GM19324 (cell line): ENCODE measurements around the gene TFG.

Source experiments
- ATAC-seq: cut with Tn5 transposase; IDR thresholded peaks from one replicate; pipeline ENCODE4 v1.9.1; 2021; ENCODE audit warnings: mild to moderate bottlenecking, moderate library complexity; ENCODE audit not compliant: unreplicated experiment, low FRiP score

TFG gene

DNA sequence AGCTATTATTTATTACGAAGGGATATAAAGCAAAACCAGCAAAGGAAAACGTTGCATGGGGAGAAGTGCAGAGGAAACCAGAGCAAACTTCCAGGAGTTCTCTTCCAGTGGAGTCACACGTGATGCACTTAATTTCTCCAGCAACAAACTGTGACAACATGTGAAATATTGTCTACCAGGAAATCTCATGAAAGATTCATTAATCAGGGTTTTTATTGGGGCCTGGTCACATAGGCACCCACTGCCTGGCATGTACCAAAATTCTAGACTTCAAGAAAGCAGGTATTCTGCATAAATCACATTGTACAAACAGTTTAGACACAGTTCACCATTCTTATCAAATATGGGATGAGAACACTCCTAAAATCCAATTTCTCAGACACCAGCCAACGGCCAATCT lies 5.4 kb upstream of the TFG start:
- no peak for ATAC-seq

DNA sequence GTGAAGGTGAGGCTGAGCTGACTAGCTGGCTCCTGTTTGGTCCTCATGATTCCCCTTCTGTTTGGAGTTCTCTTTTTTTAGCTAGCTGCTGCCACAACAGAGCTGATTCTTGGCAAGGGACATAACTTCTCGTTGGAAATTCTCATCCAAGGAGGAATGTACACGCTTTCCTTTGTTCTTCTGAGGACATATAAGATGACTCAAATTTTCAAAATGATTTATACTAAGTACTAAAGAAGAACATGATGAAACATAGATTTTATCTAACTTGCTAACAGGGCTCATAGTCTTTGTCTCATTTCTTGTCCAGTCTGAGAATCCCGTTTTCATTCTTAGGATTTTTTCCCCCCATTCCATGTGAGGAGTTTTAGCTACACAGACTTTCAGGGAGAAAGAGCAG lies 2.9 kb upstream of the TFG start:
- ATAC-seq = no peak

DNA sequence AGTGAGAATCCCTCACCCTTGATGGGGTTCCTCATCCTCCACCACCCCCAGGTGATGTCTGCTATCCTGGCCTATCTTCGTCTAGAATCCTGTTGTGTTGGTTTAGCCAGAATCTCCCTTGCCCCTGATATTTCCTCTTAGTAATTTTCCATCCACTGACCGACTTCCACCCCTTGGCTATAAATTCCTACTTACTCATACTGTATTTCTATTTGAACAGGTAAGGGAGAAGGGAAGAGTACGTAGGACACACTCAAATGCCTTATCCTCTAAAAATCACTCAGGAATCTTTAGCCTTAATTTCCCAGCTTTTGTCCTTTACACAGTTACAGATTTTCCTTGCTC lies 678 bp upstream of the TFG start:
- ATAC-seq = no peak

DNA sequence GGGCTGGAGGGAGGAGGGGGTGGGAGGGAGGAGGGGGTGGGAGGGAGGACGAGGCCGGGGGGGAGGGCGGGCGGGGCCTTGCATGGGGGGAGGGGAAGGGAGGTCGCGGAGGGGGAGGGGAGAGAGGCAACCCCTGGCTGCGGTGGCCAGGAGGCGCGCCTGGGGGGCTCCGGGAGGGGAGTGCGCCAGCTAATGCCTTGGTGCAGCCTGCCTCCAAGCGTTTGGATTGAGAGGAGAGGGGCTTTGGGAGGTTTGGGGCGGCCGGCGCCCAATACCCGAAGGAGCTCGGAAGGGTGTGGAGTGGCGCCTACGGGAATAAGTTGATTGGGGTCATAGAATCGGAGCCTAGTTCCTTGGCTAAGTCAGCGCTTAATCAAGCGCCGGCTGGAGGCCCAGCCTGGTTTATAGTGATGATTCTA lies 557 bp downstream of the TFG start:
- ATAC-seq = no peak

DNA sequence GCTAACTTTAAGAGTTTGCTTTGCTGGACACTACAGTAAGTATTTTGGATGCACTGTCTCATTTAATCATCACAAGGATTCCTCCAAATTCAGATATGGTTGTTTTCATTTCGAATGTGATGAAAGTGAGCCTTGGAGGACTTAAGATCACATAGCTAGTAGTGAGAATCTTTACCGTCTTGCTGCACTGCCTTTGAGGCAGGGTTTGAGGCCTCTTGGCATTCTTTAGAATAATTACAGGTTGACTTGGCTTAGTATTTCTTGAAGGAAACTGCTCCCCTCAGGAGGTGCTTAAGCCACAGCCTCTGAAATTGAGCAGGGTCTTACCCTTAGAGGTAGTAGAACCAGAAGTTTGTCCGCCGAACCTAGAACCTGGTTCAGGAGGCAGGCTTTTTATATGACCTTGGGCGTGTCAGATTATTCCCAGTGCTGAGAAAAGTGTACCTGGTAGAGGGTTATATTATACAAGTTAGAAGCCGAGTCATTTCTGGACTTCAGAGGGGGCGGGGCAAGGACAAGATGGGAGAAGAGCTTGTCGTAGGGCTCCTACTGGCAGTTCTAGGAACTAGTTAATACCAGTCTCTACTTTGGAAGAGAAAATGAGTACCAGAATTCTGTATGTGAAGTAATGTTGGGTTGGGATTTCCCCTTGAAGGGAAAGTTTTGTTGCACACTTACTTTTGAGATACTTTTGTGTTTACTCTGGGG lies 1.1 kb downstream of the TFG start:
- ATAC-seq = no peak

DNA sequence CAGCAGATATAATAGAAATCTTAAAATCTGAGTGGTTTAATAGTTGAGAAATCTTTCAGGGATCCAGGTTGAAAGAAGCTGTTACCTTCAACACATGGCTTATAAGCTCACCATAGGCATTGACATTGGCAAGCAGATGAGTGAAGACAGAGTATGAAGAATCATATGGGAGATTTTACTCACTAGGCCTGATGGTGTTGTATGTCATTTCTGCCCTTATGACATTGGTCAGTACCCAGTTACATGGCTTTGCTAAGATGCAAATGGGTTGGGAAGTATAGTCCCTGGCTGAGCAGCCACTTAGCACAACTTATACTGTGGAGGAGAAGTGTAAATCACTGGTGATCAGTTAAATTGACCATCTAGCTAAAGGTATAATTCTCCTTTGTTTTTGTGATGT lies 5.9 kb downstream of the TFG start:
- ATAC-seq = no peak

DNA sequence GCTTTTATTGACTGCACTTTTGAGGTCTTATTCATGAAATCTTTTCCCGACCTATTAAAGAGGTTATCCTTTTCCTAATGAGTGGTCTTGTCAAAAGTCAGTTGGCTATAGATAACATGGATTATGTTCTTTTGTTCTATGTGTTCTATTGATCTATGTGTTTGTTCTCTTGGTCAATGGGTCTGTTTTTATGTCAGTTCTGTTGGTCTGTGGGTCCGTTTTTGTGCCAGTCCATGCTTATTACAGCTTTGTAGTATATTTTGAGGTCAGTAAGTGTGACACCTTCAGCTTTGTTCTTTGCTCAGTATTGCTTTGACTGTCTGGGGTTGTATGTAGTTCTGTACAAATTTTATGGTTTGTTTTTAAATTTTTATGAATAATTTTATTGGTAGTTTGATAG lies 7.8 kb downstream of the TFG start:
- ATAC-seq = no peak

DNA sequence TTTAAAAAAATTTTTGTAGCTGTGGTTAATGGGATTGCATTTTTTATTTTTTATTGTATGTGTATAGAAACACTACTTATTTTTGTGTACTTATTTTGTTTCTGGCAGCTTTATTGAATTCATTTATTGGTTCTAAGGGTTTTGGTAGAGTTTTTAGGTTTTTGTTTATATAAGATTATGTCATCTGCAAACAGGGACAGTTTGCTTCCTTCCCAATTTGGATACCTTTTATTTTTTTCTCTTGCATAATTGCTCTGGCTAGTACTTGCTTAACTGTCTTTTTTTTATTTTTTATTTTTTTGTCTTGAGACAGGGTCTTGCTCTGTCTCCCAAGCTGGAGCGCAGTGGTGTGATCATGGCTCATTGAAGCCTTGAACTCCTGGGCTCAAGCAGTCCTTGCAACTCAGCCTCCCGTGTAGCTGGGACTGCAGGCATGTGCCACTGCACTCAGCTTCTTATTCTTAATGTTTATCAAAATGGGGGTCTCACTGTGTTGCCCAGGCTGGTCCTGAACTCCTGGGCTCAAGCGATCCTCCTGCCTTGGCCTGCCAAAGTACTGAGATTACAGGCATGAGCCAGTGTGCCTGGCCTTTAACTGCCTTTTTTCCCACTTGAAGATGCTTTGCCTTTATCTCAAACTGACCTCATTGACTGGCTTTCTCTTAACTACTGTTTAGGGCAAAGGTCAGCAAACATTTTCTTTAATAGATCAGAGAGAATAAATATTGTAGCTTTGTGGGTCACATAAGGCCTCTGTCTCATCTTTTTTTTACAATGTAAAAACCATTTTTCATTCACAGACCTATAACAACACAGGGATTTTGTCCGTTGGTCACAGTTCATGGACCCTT lies 8.6 kb downstream of the TFG start:
- ATAC-seq = no peak

DNA sequence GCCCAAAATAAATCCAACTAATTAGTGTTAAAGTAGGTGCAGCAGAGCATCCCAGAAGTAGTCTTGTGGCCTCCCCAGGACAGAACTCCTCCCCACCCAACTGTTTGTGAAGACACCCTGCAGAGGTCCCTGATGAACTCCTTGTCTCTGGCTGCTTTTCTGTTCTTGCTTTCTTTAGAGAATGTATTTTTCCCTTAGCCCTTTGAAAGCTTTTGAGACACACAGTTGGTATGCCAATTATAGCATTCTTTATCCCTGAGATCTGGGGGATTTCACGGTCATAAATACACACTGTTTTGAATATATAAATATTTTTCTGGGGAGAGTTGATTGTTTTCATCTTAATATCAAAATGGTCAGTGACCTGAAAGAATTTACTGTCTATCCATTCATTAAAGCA lies 9.8 kb downstream of the TFG start:
- no peak for ATAC-seq

DNA sequence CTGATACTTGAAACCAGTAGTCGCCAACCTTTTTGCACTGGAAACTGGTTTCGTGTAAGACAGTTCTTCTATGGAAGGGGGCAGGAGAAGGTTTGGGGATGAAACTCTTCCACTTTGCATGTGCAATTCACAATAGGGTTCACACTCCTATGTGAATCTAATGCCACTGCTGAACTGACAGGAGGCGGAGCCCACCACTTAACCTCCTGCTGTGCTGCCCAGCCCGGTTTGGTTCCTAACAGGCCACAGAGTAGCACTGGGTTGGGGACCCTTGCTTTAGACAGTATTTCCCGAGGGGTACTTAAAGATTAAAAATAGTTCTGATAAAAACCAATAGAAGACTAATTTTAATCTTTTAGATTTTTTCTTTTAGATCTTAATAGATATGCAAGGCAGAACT lies 11.1 kb downstream of the TFG start:
- no peak for ATAC-seq

DNA sequence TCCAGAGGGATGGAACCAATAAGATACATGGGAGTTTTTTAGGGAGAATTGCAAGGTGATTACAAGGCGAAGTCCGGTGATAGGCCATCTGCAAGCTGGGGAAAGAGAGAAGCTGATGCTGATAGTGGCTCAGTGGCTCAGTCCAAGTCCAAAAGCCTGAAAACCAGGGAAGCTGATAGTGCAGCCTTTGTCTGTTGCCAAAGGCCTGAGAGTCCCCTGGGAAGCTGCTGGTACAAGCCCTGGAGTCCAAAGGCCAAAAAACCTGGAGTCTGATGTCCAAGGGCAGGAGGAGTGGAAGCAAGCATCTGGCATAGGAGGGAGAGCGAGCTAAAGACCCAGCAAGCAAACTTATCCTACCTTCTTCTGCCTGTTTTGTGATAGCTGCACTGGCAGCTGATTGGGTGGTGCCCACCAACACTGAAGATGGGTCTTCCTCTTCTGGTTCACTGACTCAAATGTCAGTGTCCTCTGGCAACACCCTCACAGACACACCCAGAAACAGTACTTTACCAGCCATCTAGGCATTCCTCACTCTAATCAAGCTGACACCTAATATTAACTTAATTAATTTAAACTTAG lies 16.7 kb downstream of the TFG start:
- ATAC-seq = no peak

DNA sequence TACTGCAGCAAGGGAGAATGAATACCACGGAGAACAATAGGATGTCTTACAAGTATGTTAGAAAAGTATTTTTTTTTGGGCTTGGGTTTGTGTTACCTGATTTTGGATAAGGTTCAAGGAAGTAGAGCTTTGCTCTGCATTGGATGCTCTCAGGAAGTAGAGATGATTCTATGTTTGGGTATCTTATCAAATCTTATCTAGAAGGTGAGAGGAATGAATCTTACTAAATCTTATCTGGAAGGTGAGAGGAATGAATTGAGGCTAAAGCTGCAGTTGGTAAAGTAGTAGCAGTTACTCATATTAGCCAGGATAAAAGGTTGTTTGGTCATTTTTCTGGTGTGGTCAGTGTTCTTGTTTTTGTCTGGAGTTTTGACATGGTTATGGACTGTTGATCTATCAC lies 17.4 kb downstream of the TFG start:
- ATAC-seq = no peak

DNA sequence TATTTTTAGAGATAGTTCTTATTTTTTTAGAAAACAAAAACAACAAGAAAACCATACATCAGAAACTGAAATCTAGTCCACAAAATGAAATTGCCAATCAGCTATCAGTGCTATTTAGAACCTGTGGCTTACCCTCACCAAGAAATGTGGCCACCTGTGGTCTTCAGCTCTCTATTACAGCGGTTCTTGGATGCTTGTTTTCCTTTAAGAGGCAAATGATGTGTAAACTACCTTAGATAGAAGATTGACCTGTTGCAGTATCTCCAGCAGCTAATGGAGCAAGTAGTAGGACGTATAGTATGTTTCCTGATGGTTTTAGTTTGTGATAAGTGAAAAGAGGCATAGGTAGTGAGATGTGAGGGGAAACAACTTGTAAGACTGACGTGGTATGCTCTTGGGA lies 21.2 kb downstream of the TFG start:
- ATAC-seq = no peak

DNA sequence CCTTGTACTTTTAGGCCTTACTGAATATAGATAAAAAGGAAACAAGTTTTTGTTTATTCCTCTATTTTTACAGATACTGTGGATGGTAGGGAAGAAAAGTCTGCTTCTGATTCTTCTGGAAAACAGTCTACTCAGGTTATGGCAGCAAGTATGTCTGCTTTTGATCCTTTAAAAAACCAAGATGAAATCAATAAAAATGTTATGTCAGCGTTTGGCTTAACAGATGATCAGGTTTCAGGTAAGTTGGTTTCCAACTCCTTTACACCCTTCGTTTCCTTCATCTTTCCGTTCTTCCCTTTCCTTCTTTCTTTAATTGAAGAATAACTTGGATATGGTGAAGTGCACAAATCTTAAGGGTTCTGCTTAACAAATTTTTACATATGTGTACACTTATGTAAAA lies 23.1 kb downstream of the TFG start:
- ATAC-seq = no peak

DNA sequence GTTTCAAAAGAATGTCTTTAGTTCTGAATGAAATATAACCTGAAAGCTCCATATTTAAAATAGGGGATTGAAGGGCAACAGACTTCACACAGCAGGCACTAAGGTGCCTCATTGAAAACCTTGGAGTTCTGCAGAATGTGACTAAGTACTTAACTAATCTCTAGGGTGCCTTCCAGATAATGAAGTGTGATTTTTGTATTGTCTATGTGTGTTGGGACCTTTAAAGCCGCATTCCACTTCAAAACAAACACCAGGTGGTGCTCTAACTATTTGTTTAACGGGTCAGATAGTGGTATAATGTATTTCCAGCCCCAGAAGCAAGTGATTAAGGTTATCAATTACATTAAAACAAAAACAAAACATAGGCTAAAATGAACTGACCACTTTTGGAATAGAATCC lies 28.0 kb downstream of the TFG start:
- ATAC-seq = no peak

DNA sequence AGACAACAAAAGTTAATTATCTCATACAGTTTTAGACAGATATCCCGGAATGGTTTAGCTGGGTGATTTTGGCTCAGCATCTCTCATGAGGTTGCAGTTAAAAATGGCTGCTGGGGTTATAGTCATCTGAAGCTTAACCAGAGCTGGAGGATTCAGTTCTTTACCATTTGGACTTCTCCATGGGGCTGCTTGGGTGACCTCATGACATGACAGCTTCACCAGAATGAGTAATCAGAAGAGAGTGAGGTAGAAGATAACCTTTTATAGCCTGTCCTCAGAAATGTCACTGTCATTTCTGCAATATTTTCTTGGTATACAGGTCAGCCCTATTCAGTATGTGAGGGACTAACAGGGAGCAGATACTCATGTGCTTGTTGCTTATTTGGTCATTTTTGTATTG lies 30.9 kb downstream of the TFG start:
- ATAC-seq = no peak

DNA sequence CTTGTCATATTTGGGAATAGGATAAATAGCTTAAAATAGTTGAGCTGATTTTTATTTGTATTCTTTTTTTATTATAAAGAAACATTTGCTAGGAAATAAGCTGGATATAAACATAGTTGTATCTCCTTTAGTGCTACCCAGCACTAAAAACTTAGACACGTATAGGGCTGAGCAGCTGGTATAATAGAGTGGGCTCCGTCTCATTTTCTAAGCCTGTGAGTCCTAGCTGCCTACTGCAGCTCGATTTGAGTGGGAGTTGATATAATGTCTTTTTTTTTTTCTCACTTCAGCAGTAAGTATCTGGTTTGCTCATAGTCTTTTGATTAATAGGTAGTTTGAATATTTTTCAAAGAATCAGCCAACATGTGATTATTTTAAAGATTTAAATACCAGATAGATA lies 34.2 kb downstream of the TFG start:
- no peak for ATAC-seq

DNA sequence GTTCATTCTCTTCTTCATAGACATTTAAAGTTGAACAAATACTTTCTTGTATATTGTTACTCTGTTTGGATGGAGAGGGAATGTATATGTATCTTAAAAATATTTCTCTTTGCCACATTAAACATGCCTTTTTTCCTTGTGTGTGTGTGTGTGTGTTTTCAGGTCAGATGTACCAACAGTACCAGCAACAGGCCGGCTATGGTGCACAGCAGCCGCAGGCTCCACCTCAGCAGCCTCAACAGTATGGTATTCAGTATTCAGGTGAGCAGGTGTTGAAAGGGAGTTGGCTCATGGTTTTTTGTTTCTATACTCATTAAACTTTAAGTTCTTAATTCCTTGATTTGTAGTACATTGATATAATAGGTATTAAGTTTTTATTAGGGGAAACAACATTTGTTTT lies 35.4 kb downstream of the TFG start:
- ATAC-seq = no peak

DNA sequence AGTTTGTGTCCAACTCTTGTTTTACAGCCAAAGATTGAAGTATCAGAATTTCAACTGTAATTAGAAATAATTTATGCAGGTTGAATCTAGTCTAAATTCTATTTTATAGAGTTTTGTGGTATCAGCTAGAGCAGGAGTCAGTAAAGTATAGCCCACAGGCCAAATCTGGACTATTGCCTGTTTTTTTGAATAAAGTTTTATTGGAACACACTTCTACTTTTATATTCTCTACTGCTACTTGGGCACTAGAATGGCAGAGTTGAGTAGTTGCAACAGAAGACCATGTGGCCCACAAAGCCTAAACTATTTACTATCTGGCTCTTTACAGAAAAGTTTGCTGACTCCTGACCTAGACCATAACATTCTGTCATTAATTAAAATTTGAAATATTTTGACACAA lies 36.3 kb downstream of the TFG start:
- no peak for ATAC-seq

DNA sequence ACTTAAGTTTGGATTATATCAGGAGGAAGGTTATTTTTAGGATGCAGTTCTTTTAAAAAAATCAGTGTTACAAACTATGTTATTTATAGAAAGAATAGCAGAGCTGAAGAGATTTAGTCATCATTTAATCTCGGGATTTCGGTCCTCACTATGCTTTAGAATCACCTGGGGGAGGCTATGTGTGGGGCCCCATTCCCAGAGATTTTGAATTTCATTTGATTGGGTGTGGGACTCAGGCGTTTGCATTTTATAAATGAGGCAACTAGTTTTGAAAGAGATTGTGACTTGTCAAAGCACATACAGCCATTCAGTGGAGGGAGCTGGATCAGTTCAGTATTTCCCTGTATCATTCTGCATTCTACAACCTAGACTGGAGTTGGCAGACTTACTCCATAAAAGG lies 36.8 kb downstream of the TFG start:
- ATAC-seq = no peak

DNA sequence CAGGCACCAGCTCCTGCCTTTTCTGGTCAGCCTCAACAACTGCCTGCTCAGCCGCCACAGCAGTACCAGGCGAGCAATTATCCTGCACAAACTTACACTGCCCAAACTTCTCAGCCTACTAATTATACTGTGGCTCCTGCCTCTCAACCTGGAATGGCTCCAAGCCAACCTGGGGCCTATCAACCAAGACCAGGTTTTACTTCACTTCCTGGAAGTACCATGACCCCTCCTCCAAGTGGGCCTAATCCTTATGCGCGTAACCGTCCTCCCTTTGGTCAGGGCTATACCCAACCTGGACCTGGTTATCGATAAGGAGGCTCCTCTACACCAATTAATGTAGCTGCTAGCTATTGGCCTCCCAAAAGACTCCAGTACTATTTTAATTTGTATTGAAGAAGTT lies 38.9 kb downstream of the TFG start:
- ATAC-seq = no peak

DNA sequence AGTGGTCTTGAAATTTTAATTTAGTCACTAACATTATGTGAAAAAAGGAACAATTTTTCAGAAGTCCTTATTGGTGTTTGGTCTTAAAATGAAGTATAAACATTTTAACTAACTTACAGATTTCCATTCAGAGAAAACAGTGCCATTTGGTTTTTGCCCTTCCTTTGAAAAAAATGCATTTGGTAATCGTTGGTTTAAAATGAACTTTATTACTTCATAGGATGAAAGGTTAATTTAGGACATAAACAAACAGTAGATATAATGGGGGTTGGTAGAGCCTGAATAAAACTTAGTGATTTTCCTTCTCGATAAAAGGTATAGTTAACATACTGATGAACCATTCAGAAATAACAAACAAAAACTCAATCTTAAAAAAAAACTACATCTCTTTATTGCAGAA lies 39.7 kb downstream of the TFG start:
- no peak for ATAC-seq
